PC-3 (cell line): ENCODE measurements around the gene EWSR1. TPM values are rescaled to one million over a fixed set of nuclear protein-coding genes. Genes with fewer than 3 reads are reported as not detected.
"Not testable (repeated sequence)": the region's sequence is repeated elsewhere in the genome, so short reads cannot be mapped to it uniquely, and the experiment has no call there.

Source experiments
- ATAC-seq: fragments of 200-7000 bp; cut with Tn5 transposase; 2 replicates; pipeline ENCODE4 v1.9.1; 2020; ENCODE audit warnings: mild to moderate bottlenecking, moderate library complexity
- BruUV-seq: library from RNA; stranded (reverse); fragments of 400-500 nt; replicated peaks from 2 replicates; lab custom pipeline; 2021; lab: Mats Ljungman, UMichigan
- CTCF ChIA-PET: fragments of 300-600 bp; sonication (Branson Sonifier 250); formaldehyde crosslinking; loops from one replicate; lab custom pipeline; 2022; ENCODE audit warnings: antibody characterized with exemption; lab: Charles Lee
- POLR2A ChIA-PET: fragments of 300-600 bp; sonication (Branson Sonifier 250); formaldehyde crosslinking; loops from one replicate; lab custom pipeline; 2022; ENCODE audit warnings: antibody characterized with exemption; ENCODE audit not compliant: unreplicated experiment; lab: Charles Lee
- DNase-seq: peaks from one replicate; pipeline ENCODE4 v3.0.0-alpha.2; 2015
- H2AFZ ChIP-seq: fragments of 300-600 bp; sonication (generic); 2 replicates; pipeline ENCODE4 v1.6.0; 2016; ENCODE audit warnings: antibody characterized with exemption, low read length
- H3F3A ChIP-seq: fragments of 300-600 bp; sonication (generic); one replicate; pipeline ENCODE4 v1.6.0; 2017; ENCODE audit warnings: antibody characterized with exemption, low read length, control low read depth, mild to moderate bottlenecking; ENCODE audit not compliant: unreplicated experiment
- H3K27ac ChIP-seq: fragments of 300-600 bp; sonication (generic); 2 replicates; pipeline ENCODE4 v1.5.1; 2016; ENCODE audit warnings: mild to moderate bottlenecking, low read length
- H3K27me3 ChIP-seq: fragments of 300-600 bp; sonication (generic); 2 replicates; pipeline ENCODE4 v1.6.1; 2016; ENCODE audit warnings: low read length, mixed read lengths
- H3K36me3 ChIP-seq: fragments of 300-600 bp; sonication (generic); 2 replicates; pipeline ENCODE4 v1.6.1; 2016; ENCODE audit warnings: low read depth, mixed run types, low read length, mixed read lengths
- H3K4me1 ChIP-seq: fragments of 300-600 bp; sonication (generic); 2 replicates; pipeline ENCODE4 v1.5.1; 2016; ENCODE audit warnings: low read length; ENCODE audit not compliant: insufficient read depth
- H3K4me2 ChIP-seq: fragments of 300-600 bp; sonication (generic); 2 replicates; pipeline ENCODE4 v1.6.0; 2016; ENCODE audit warnings: low read length
- H3K4me3 ChIP-seq: fragments of 300-600 bp; sonication (generic); 2 replicates; pipeline ENCODE4 v1.5.1; 2016; ENCODE audit warnings: mild to moderate bottlenecking, low read length, mixed read lengths
- H3K79me2 ChIP-seq: fragments of 300-600 bp; sonication (generic); 2 replicates; pipeline ENCODE4 v1.6.1; 2017; ENCODE audit warnings: low read length, mixed read lengths
- H3K9ac ChIP-seq: fragments of 300-600 bp; sonication (generic); 2 replicates; pipeline ENCODE4 v1.6.0; 2016; ENCODE audit warnings: mild to moderate bottlenecking, low read length
- H3K9me2 ChIP-seq: fragments of 300-600 bp; sonication (generic); replicated peaks from 2 replicates; pipeline ENCODE4 v1.6.1; 2016; ENCODE audit warnings: mixed run types, low read length, mixed read lengths
- H3K9me3 ChIP-seq: fragments of 300-600 bp; sonication (generic); 2 replicates; pipeline ENCODE4 v1.6.1; 2016; ENCODE audit warnings: low read length, mixed read lengths
- H4K20me1 ChIP-seq: fragments of 300-600 bp; sonication (generic); 2 replicates; pipeline ENCODE4 v1.6.1; 2016; ENCODE audit warnings: low read length, mixed read lengths
- EZH2 ChIP-seq: fragments of 300-600 bp; sonication (generic); IDR thresholded peaks from one replicate; pipeline ENCODE4 v1.6.1; 2017; ENCODE audit warnings: antibody characterized with exemption, mild to moderate bottlenecking, low read length; ENCODE audit not compliant: unreplicated experiment
- EZH2phosphoT487 ChIP-seq: fragments of 300-600 bp; sonication (generic); IDR thresholded peaks from 2 replicates; pipeline ENCODE4 v1.6.1; 2018; ENCODE audit warnings: mild to moderate bottlenecking, antibody characterized with exemption, low read length, borderline replicate concordance
- intact Hi-C: fragments of 100-400 bp; cut with micrococcal nuclease; formaldehyde crosslinking; loops from 2 replicates; pipeline ENCODE4 v1.9.0; 2023
- total RNA-seq: library from RNA; depleted of rRNA; stranded (reverse); fragments of >200 nt; gene quantifications from 2 replicates; pipeline ENCODE4 v1.2.3, GENCODE V29; 2014
- TF ChIP-seq, protein P1 (sequence below): fragments of 300-600 bp; sonication (generic); conservative IDR thresholded peaks from 2 replicates; pipeline ENCODE4 v1.5.1; 2017; ENCODE audit warnings: antibody characterized with exemption, low read depth, mild to moderate bottlenecking, low read length

The EWSR1 gene
- total RNA-seq, 1 experiment from 2014 or later: 288 TPM

DNA sequence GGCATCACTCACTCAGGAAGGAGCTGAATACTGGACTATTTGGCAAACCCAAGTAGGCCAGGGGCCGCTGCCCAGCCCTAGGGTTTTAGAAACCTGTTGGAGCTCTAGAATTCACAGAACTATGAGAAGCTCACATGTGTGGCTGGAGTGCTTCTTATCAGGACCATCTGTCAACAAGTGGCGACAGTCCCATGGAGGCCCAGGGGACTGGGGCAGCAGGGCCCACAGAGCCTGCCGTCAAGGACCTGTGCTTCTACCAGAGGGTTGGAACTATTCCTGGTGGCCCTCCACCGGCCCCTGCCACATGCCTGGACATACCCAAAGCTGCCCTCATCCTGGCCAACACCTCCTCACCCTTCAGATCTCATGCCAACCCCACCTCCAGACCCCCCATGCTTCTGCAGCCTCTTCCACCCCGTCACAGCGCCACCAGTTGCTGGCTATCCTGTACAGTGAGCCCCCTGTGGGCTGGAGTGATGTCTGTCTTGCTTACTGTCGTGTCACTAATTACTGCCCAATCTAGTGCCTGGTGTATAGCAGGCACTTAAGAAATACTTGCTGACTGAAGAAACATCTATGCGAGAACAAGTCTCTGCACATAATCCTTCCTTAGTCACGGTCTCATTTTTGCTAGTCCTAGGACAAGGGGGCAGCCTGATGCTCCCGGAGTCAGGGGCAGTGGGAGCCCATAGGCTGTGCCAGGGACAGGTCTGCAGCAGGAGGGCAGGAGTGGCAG, 74.7 kb downstream of the EWSR1 start:
- DNase-seq (no peak), ATAC-seq (no peak)
- no TSS peak for BruUV-seq
- ChIA-PET POLR2A (no interaction called here), CTCF (no interaction called here)
- Histone ChIP-seq H4K20me1 (no peaks in the 10 kb centered on the region; the same call in 1 of the 2 replicates), H3K4me1 (peaks cover 44% of the 10 kb centered on the region), H3K9ac (peak overlapping the region; percentile 53; the same call in 1 of the 2 replicates), H3K27me3 (no peaks in the 10 kb centered on the region), H3K27ac (peak overlapping the region; percentile 90), H3K9me2 (no peaks in the 10 kb centered on the region), H3K4me3 (no peak overlapping the region), H3K79me2 (no peaks in the 10 kb centered on the region), H3F3A (peaks cover 7% of the 10 kb centered on the region), H3K9me3 (no peaks in the 10 kb centered on the region), H2AFZ (no peak overlapping the region), H3K36me3 (peaks cover 49% of the 10 kb centered on the region), H3K4me2 (no peak overlapping the region)
- intact Hi-C loops: no loop called here
- TF ChIP-seq, protein P1, sequence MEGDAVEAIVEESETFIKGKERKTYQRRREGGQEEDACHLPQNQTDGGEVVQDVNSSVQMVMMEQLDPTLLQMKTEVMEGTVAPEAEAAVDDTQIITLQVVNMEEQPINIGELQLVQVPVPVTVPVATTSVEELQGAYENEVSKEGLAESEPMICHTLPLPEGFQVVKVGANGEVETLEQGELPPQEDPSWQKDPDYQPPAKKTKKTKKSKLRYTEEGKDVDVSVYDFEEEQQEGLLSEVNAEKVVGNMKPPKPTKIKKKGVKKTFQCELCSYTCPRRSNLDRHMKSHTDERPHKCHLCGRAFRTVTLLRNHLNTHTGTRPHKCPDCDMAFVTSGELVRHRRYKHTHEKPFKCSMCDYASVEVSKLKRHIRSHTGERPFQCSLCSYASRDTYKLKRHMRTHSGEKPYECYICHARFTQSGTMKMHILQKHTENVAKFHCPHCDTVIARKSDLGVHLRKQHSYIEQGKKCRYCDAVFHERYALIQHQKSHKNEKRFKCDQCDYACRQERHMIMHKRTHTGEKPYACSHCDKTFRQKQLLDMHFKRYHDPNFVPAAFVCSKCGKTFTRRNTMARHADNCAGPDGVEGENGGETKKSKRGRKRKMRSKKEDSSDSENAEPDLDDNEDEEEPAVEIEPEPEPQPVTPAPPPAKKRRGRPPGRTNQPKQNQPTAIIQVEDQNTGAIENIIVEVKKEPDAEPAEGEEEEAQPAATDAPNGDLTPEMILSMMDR: no peak
- TF ChIP-seq EZH2phosphoT487 (no peak), EZH2 (no peak)

DNA sequence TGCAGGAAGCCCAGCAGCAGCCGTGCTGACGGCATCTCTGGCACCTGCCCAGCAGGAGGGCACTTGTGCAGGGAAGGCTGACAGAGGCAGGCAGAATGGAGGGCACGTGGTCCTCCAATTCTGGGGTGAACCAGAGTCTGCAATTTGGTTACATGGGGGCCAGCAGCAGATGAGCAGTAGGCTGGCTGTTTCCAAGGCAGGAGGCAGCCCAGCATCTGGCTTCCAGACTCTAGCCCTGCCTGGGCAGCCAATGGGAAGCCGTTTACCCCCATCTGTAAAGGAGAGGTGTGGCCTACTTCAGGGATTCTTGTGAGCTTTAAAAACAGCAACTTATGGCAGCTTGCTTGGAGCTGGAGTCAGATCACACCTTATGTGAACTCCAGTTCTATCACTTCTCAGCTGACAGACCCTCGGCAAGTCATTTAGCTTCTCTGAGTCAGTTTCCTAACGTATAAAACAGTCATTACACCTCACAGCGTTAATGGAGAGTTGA, 75.3 kb downstream of the EWSR1 start:
- H2AFZ ChIP-seq: no peak overlapping the region
- intact Hi-C loops: no loop called here
- no TSS peak for BruUV-seq
- H3K27me3 ChIP-seq: no peaks in the 10 kb centered on the region
- DNase-seq (peak; percentile 47), ATAC-seq (no peak)
- ChIA-PET CTCF (no interaction called here), POLR2A (no interaction called here)
- peaks cover 55% of the 10 kb centered on the region for H3K36me3 ChIP-seq
- H3K9me2 ChIP-seq: no peaks in the 10 kb centered on the region
- peaks cover 7% of the 10 kb centered on the region for H3F3A ChIP-seq
- H4K20me1 ChIP-seq: no peaks in the 10 kb centered on the region; the same call in 1 of the 2 replicates
- H3K9me3 ChIP-seq: no peaks in the 10 kb centered on the region
- H3K27ac ChIP-seq: peak overlapping the region; percentile 90
- peak overlapping the region; percentile 53 for H3K9ac ChIP-seq
- H3K4me3 ChIP-seq: no peak overlapping the region
- H3K4me1 ChIP-seq: peaks cover 46% of the 10 kb centered on the region
- TF ChIP-seq, protein P1: no peak
- TF ChIP-seq EZH2 (no peak), EZH2phosphoT487 (no peak)
- no peaks in the 10 kb centered on the region for H3K79me2 ChIP-seq
- peak overlapping the region; percentile 53; the same call in 1 of the 2 replicates for H3K4me2 ChIP-seq

DNA sequence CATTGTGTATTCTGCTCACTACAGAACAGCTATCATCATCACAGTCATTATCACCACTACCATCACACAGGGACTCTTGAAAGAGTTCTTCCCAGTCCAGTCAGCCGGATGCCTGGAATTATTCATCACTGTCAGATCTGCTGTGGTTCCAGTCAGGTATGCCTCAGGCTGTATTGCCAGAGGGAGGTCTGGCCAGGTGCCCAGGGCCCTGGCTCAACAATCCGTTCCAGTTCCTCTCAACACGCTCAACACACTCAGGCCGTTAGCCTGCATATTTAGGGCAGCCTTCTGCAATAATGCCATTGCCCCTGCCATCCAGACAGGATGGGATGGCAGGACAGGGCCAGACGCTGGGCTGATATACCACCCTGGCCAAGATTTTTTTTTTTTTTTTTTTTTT, 76.1 kb downstream of the EWSR1 start:
- H3K4me3 ChIP-seq: no peak overlapping the region
- H3K9me2 ChIP-seq: no peaks in the 10 kb centered on the region
- peak overlapping the region; percentile 90 for H3K27ac ChIP-seq
- H3K9me3 ChIP-seq: no peaks in the 10 kb centered on the region
- ChIA-PET POLR2A (no interaction called here), CTCF (no interaction called here)
- H3K27me3 ChIP-seq: no peaks in the 10 kb centered on the region
- peak overlapping the region; percentile 53; the same call in 1 of the 2 replicates for H3K4me2 ChIP-seq
- peaks cover 48% of the 10 kb centered on the region for H3K4me1 ChIP-seq
- intact Hi-C loops: no loop called here
- no peaks in the 10 kb centered on the region; the same call in 1 of the 2 replicates for H4K20me1 ChIP-seq
- H3K9ac ChIP-seq: no peak overlapping the region
- peaks cover 53% of the 10 kb centered on the region for H3K36me3 ChIP-seq
- no peaks in the 10 kb centered on the region for H3K79me2 ChIP-seq
- BruUV-seq: no TSS peak
- peaks cover 7% of the 10 kb centered on the region for H3F3A ChIP-seq
- peak; percentile 96 for DNase-seq
- no peak for TF ChIP-seq EZH2phosphoT487
- TF ChIP-seq, protein P1: no peak
- no peak for TF ChIP-seq EZH2
- ATAC-seq: peak; percentile 70
- H2AFZ ChIP-seq: no peak overlapping the region

DNA sequence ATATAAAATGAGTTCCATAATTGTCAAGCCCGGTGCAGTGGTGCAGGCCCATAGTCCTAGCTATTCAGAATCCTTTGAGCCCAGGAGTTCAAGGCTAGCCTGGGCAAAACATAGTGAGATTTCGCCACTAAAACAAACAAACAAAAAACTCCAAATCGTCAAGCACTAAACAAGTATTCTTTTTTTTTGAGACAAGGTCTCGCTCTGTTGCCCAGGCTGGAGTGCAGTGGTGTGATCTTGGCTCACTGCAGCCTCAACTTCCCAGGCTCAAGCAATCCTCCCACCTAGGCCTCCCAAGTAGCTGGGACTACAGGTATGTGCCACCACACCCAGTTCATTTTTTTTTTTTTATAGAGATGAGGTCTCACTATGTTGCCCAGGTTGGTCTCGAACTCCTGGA, 76.8 kb downstream of the EWSR1 start:
- H4K20me1 ChIP-seq, DNase-seq, H3K9me2 ChIP-seq, H3F3A ChIP-seq, CTCF ChIA-PET, H3K79me2 ChIP-seq, H3K27me3 ChIP-seq, H2AFZ ChIP-seq, H3K4me3 ChIP-seq, POLR2A ChIA-PET, ATAC-seq, BruUV-seq, H3K9ac ChIP-seq, H3K9me3 ChIP-seq: not testable (repeated sequence)
- intact Hi-C loops: loop anchor here (5.0 kb wide), 1 partner anchor 38 kb away; the partner anchor contains the start of gene GAS2L1
- H3K4me2 ChIP-seq: 0 out of 2 replicates have a peak overlapping the region, but pooled peaks have one; percentile 16
- H3K27ac ChIP-seq: peak overlapping the region; percentile 70
- H3K4me1 ChIP-seq: peaks cover 45% of the 10 kb centered on the region
- H3K36me3 ChIP-seq: peaks cover 57% of the 10 kb centered on the region
